Measurements from ENCODE around the gene GNA12.

Gene GNA12

GRCh38 chr7:2814946-2815874 lies 28.9 kb downstream of the GNA12 start:
- DNase-seq, result no peak

- no peak for DNase-seq
These were observed 29.7 kb downstream of the GNA12 start for GRCh38 chr7:2814186-2814945.

- no peak for DNase-seq
These were observed 30.5 kb downstream of the GNA12 start for GRCh38 chr7:2813350-2814185.

- no peak for DNase-seq
These were observed 31.3 kb downstream of the GNA12 start for GRCh38 chr7:2812831-2813230.

GRCh38 chr7:2812114-2812487 lies 32.0 kb downstream of the GNA12 start:
- no peak for DNase-seq

- DNase-seq, result no peak
These were observed 32.5 kb downstream of the GNA12 start for GRCh38 chr7:2811476-2812113.

GRCh38 chr7:2810682-2811415 lies 33.3 kb downstream of the GNA12 start:
- DNase-seq, result no peak

- DNase-seq, result no peak
These were observed 34.0 kb downstream of the GNA12 start for GRCh38 chr7:2809903-2810625.

- DNase-seq, result no peak
These were observed 35.0 kb downstream of the GNA12 start for GRCh38 chr7:2808891-2809665.

- no peak for DNase-seq
These were observed 36.0 kb downstream of the GNA12 start for GRCh38 chr7:2807845-2808772.

GRCh38 chr7:2807460-2807844 lies 36.7 kb downstream of the GNA12 start:
- DNase-seq, result no peak

- DNase-seq, result no peak
These were observed 37.5 kb downstream of the GNA12 start for GRCh38 chr7:2806571-2806970.

- DNase-seq, result no peak
These were observed 38.7 kb downstream of the GNA12 start for GRCh38 chr7:2805213-2805944.

GRCh38 chr7:2804227-2804763 lies 39.8 kb downstream of the GNA12 start:
- no peak for DNase-seq

- no peak for DNase-seq
These were observed 40.4 kb downstream of the GNA12 start for GRCh38 chr7:2803755-2804154.

GRCh38 chr7:2803342-2803692 lies 40.8 kb downstream of the GNA12 start:
- no peak for DNase-seq

- DNase-seq, result no peak
These were observed 41.4 kb downstream of the GNA12 start for GRCh38 chr7:2802504-2803341.
